Tracheal epithelial cell (primary cell): ENCODE measurements around the gene PTER. TPM values are rescaled to one million over a fixed set of nuclear protein-coding genes. Genes with fewer than 3 reads are reported as not detected.

Experiments
- total RNA-seq: library from RNA; depleted of rRNA; stranded (reverse); fragments of >200 nt; gene quantifications from 2 replicates; pipeline ENCODE4 v1.2.1, GENCODE V29; 2014

Gene PTER
- total RNA-seq, result 21.7 and 26.4 TPM in 2 replicates

GRCh38 chr10:16436758-16437539 is at the start of gene PTER:
Gene PTER (plus strand): TSS chr10:16437010. CDS start chr10:16484385, 47,375 bp downstream.

DNA sequence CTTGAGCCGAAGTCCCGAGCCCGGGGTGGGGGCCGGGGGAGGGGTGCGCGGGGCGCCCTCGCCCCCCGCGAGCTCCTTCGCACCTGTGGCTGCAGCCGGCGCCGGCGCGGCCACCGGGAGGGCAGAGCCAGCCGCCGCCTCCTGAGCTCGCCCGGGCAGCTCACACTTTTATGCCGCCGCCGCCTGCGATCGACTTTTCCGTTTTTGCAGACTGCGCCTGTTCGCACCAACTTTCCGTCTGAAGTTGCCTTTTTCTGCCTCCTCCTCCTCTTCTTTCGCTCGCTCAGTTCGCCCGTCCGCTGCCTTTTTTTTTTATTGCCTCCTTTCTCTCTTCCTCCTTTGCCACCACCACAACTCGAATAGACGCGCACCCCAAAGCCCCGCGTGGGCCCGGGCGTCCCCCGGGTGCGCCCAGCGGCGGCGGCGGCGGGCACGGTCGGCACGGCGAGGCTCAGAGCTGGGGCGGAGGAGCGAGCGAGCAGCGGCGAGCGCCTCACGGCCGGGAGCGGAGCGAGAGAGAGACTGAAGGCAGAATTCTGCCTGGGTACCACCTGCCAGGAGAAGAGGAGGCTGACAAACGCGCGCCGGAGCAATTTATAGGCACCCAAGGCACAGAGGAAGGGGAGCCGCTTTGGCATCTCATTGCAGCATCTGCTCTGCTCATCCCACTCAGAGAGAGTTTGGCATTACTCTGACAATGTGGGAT is 84.7 kb downstream of the PTER start, which contains the start of gene C1QL3:
Gene C1QL3 (minus strand): TSS at position 569 of the 706 bp plus-strand sequence. CDS start 814 bp downstream, outside the sequence.

Other genes starting within 250 kb of the PTER start
- gene C1QL3, start 84.9 kb downstream of the PTER start, total RNA-seq, result 0.48 TPM in 1 of 2 replicates, not detected in the other